Nephron progenitor cell (in vitro differentiated cells): Measurements from ENCODE around the gene ETV2.
"Not testable (repeated sequence)": the region's sequence is repeated elsewhere in the genome, so short reads cannot be mapped to it uniquely, and the experiment has no call there.

Experiments used
- DNase-seq: peaks from one replicate; pipeline ENCODE4 v3.0.0; 2021
- H3K27ac Mint-ChIP-seq: 2 replicates; pipeline ENCODE4 v1.8.0; 2021; ENCODE audit warnings: mild to moderate bottlenecking, moderate library complexity, mixed read lengths
- H3K27me3 Mint-ChIP-seq: 2 replicates; pipeline ENCODE4 v1.8.0; 2021; ENCODE audit warnings: mild to moderate bottlenecking, low read depth, mixed read lengths; ENCODE audit not compliant: poor library complexity
- H3K36me3 Mint-ChIP-seq: 2 replicates; pipeline ENCODE4 v1.8.0; 2021; ENCODE audit warnings: low read depth, mixed read lengths
- H3K4me1 Mint-ChIP-seq: 2 replicates; pipeline ENCODE4 v1.8.0; 2021; ENCODE audit warnings: mixed read lengths
- H3K4me3 Mint-ChIP-seq: 2 replicates; pipeline ENCODE4 v1.8.0; 2021; ENCODE audit warnings: mild to moderate bottlenecking, moderate library complexity, mixed read lengths
- H3K9me3 Mint-ChIP-seq: 2 replicates; pipeline ENCODE4 v1.8.0; 2021; ENCODE audit warnings: mild to moderate bottlenecking, moderate library complexity, mixed read lengths
- CTCF ChIP-seq: fragments of 200-600 bp; sonication (generic); IDR thresholded peaks from 2 replicates; pipeline ENCODE4 v1.5.0; 2021; ENCODE audit warnings: antibody characterized with exemption

Gene ETV2

GRCh38 chr19:35641515-35642151 is at the start of gene ETV2:
ETV2 (plus strand) TSS chr19:35641745; CDS start chr19:35642461, 716 bp downstream.
- DNase-seq, result peak; percentile 52
- H3K9me3 Mint-ChIP-seq, result no peaks in the 10 kb centered on the region
- H3K4me1 Mint-ChIP-seq, result peaks cover 46% of the 10 kb centered on the region
- peak within 1 kb of the TSS; percentile 84 for H3K4me3 Mint-ChIP-seq
- H3K27ac Mint-ChIP-seq, result no peak within 1 kb of the TSS
- TF ChIP-seq CTCF, result no peak
- peaks cover 8% of the 10 kb centered on the region for H3K36me3 Mint-ChIP-seq
- H3K27me3 Mint-ChIP-seq, result peaks cover 5% of the 10 kb centered on the region

GRCh38 chr19:35592226-35592625 is 49.3 kb upstream of the ETV2 start:
- DNase-seq, result peak; percentile 18
- H3K36me3 Mint-ChIP-seq, result no peaks in the 10 kb centered on the region
- no peaks in the 10 kb centered on the region for H3K9me3 Mint-ChIP-seq
- peak; percentile 39 for TF ChIP-seq CTCF
- H3K27me3 Mint-ChIP-seq, result peaks cover 38% of the 10 kb centered on the region
- H3K4me3 Mint-ChIP-seq, result no peak overlapping the region
- H3K4me1 Mint-ChIP-seq, result no peaks in the 10 kb centered on the region
- H3K27ac Mint-ChIP-seq, result no peak overlapping the region

- H3K36me3 Mint-ChIP-seq, H3K9me3 Mint-ChIP-seq, H3K27ac Mint-ChIP-seq, H3K4me3 Mint-ChIP-seq, H3K4me1 Mint-ChIP-seq, DNase-seq: not testable (repeated sequence)
- H3K27me3 Mint-ChIP-seq, result peaks cover 30% of the 10 kb centered on the region
Measured at GRCh38 chr19:35595026-35595425, 46.5 kb upstream of the ETV2 start.

- no peak for TF ChIP-seq CTCF
- Mint-ChIP-seq H3K36me3 (no peaks in the 10 kb centered on the region), H3K27me3 (peaks cover 35% of the 10 kb centered on the region)
Measured at GRCh38 chr19:35595928-35596327, 45.6 kb upstream of the ETV2 start.

GRCh38 chr19:35596366-35596999 is 45.1 kb upstream of the ETV2 start:
- H3K27me3 Mint-ChIP-seq, result peaks cover 39% of the 10 kb centered on the region
- H3K9me3 Mint-ChIP-seq, result no peaks in the 10 kb centered on the region
- no peak for DNase-seq
- no peaks in the 10 kb centered on the region for H3K36me3 Mint-ChIP-seq
- no peak overlapping the region for H3K4me3 Mint-ChIP-seq
- H3K4me1 Mint-ChIP-seq, result no peaks in the 10 kb centered on the region
- TF ChIP-seq CTCF, result no peak
- H3K27ac Mint-ChIP-seq, result peak overlapping the region; percentile 14

More at GRCh38 chr19:35595928-35596327, 45.6 kb upstream of the ETV2 start:
- Mint-ChIP-seq H3K27ac (no peak overlapping the region), H3K9me3 (no peaks in the 10 kb centered on the region), H3K4me1 (no peaks in the 10 kb centered on the region), H3K4me3 (no peak overlapping the region)
- DNase-seq, result no peak

GRCh38 chr19:35601971-35602370 is 39.6 kb upstream of the ETV2 start:
- H3K4me1 Mint-ChIP-seq, result peaks cover 6% of the 10 kb centered on the region
- H3K4me3 Mint-ChIP-seq, result no peak overlapping the region
- peaks cover 43% of the 10 kb centered on the region for H3K27me3 Mint-ChIP-seq
- peaks cover 19% of the 10 kb centered on the region for H3K9me3 Mint-ChIP-seq
- TF ChIP-seq CTCF, result no peak
- DNase-seq, result no peak
- no peaks in the 10 kb centered on the region for H3K36me3 Mint-ChIP-seq
- H3K27ac Mint-ChIP-seq, result no peak overlapping the region

- DNase-seq, H3K36me3 Mint-ChIP-seq, H3K4me3 Mint-ChIP-seq, H3K27ac Mint-ChIP-seq, H3K4me1 Mint-ChIP-seq: not testable (repeated sequence)
- Mint-ChIP-seq H3K9me3 (peaks cover 37% of the 10 kb centered on the region), H3K27me3 (peaks cover 46% of the 10 kb centered on the region)
Measured at GRCh38 chr19:35604436-35604835, 37.1 kb upstream of the ETV2 start.

- peaks cover 35% of the 10 kb centered on the region for H3K27me3 Mint-ChIP-seq
- not testable (repeated sequence) for H3K36me3 Mint-ChIP-seq, H3K4me1 Mint-ChIP-seq, DNase-seq, H3K27ac Mint-ChIP-seq, H3K4me3 Mint-ChIP-seq
- H3K9me3 Mint-ChIP-seq, result peaks cover 37% of the 10 kb centered on the region
Measured at GRCh38 chr19:35607170-35607569, 34.4 kb upstream of the ETV2 start.
